ENCODE results near the gene INCENP.
A peak's percentile ranks its signal among the peaks of the same experiment; 100 is the strongest.

Gene INCENP

GRCh38 chr11:62131170-62131464 lies 7.3 kb downstream of the INCENP start:
- DNase-seq (ENCODE audit: low spot score in 2 of 2) (no peak), ATAC-seq (no peak)
- Mint-ChIP-seq H3K9me3 (no peaks in the 10 kb centered on the region), H3K36me3 (peaks cover 72% of the 10 kb centered on the region), H3K27ac (no peak overlapping the region), H3K4me1 (peaks cover 34% of the 10 kb centered on the region), H3K4me3 (no peak overlapping the region)

GRCh38 chr11:62132191-62132590 lies 8.4 kb downstream of the INCENP start:
- no peak for ATAC-seq
- Mint-ChIP-seq H3K9me3 (no peaks in the 10 kb centered on the region), H3K4me1 (peaks cover 34% of the 10 kb centered on the region), H3K27ac (peak overlapping the region; percentile 76), H3K36me3 (peaks cover 75% of the 10 kb centered on the region), H3K4me3 (no peak overlapping the region)
- DNase-seq (ENCODE audit: low spot score in 2 of 2), result no peak

- peak overlapping the region; percentile 76 for H3K27ac Mint-ChIP-seq
These were observed 9.0 kb downstream of the INCENP start for GRCh38 chr11:62132689-62133293.

GRCh38 chr11:62133328-62134065 lies 9.7 kb downstream of the INCENP start:
- Mint-ChIP-seq H3K9me3 (no peaks in the 10 kb centered on the region), H3K27ac (peak overlapping the region; percentile 76), H3K4me1 (peaks cover 28% of the 10 kb centered on the region), H3K4me3 (no peak overlapping the region), H3K36me3 (peaks cover 71% of the 10 kb centered on the region)
- DNase-seq (ENCODE audit: low spot score in 2 of 2), result no peak
- ATAC-seq, result peak; percentile 6

More at GRCh38 chr11:62132689-62133293, 9.0 kb downstream of the INCENP start:
- DNase-seq (ENCODE audit: low spot score in 2 of 2) (no peak), ATAC-seq (no peak)
- Mint-ChIP-seq H3K36me3 (peaks cover 75% of the 10 kb centered on the region), H3K9me3 (no peaks in the 10 kb centered on the region), H3K4me3 (no peak overlapping the region), H3K4me1 (peaks cover 34% of the 10 kb centered on the region)

- DNase-seq (ENCODE audit: low spot score in 2 of 2) (no peak), ATAC-seq (no peak)
- H3K9me3 Mint-ChIP-seq, result no peaks in the 10 kb centered on the region
- peaks cover 7% of the 10 kb centered on the region for H3K4me1 Mint-ChIP-seq
- H3K36me3 Mint-ChIP-seq, result peaks cover 34% of the 10 kb centered on the region
- no peak overlapping the region for H3K4me3 Mint-ChIP-seq
- H3K27ac Mint-ChIP-seq, result peak overlapping the region; percentile 71
These were observed 13.6 kb downstream of the INCENP start for GRCh38 chr11:62137276-62137861.

GRCh38 chr11:62137881-62138629 lies 14.2 kb downstream of the INCENP start:
- Mint-ChIP-seq H3K4me3 (no peak overlapping the region), H3K36me3 (peaks cover 33% of the 10 kb centered on the region), H3K9me3 (no peaks in the 10 kb centered on the region), H3K4me1 (peaks cover under 1% of the 10 kb centered on the region), H3K27ac (no peak overlapping the region)
- DNase-seq (ENCODE audit: low spot score in 2 of 2), result no peak
- ATAC-seq, result no peak

- peaks cover 26% of the 10 kb centered on the region for H3K36me3 Mint-ChIP-seq
- H3K4me3 Mint-ChIP-seq, result no peak overlapping the region
- H3K9me3 Mint-ChIP-seq, result no peaks in the 10 kb centered on the region
- no peaks in the 10 kb centered on the region for H3K4me1 Mint-ChIP-seq
- no peak for ATAC-seq
- DNase-seq (ENCODE audit: low spot score in 2 of 2), result no peak
- no peak overlapping the region for H3K27ac Mint-ChIP-seq
These were observed 15.0 kb downstream of the INCENP start for GRCh38 chr11:62138630-62139425.

- DNase-seq (ENCODE audit: low spot score in 2 of 2), result no peak
- H3K27ac Mint-ChIP-seq, result no peak overlapping the region
- peaks cover 29% of the 10 kb centered on the region for H3K36me3 Mint-ChIP-seq
- no peak overlapping the region for H3K4me3 Mint-ChIP-seq
- no peaks in the 10 kb centered on the region for H3K4me1 Mint-ChIP-seq
- no peak for ATAC-seq
- no peaks in the 10 kb centered on the region for H3K9me3 Mint-ChIP-seq
These were observed 15.9 kb downstream of the INCENP start for GRCh38 chr11:62139526-62140303.

- Mint-ChIP-seq H3K27ac (no peak overlapping the region), H3K9me3 (no peaks in the 10 kb centered on the region), H3K36me3 (peaks cover 32% of the 10 kb centered on the region), H3K4me3 (no peak overlapping the region), H3K4me1 (no peaks in the 10 kb centered on the region)
- ATAC-seq (no peak), DNase-seq (ENCODE audit: low spot score in 2 of 2) (no peak)
These were observed 16.7 kb downstream of the INCENP start for GRCh38 chr11:62140304-62141110.

GRCh38 chr11:62141111-62142042 lies 17.6 kb downstream of the INCENP start:
- no peak overlapping the region for H3K27ac Mint-ChIP-seq
- ATAC-seq, result no peak
- peaks cover 2% of the 10 kb centered on the region for H3K4me1 Mint-ChIP-seq
- no peak overlapping the region for H3K4me3 Mint-ChIP-seq
- peaks cover 28% of the 10 kb centered on the region for H3K36me3 Mint-ChIP-seq
- H3K9me3 Mint-ChIP-seq, result no peaks in the 10 kb centered on the region
- no peak for DNase-seq (ENCODE audit: low spot score in 2 of 2)

GRCh38 chr11:62142043-62142375 lies 18.2 kb downstream of the INCENP start:
- no peak overlapping the region for H3K4me3 Mint-ChIP-seq
- DNase-seq (ENCODE audit: low spot score in 2 of 2), result no peak
- peaks cover 34% of the 10 kb centered on the region for H3K36me3 Mint-ChIP-seq
- no peak overlapping the region for H3K27ac Mint-ChIP-seq
- ATAC-seq, result no peak
- no peaks in the 10 kb centered on the region for H3K9me3 Mint-ChIP-seq
- H3K4me1 Mint-ChIP-seq, result peaks cover 6% of the 10 kb centered on the region

GRCh38 chr11:62142921-62143320 lies 19.1 kb downstream of the INCENP start:
- no peaks in the 10 kb centered on the region for H3K9me3 Mint-ChIP-seq
- no peak overlapping the region for H3K4me3 Mint-ChIP-seq
- peaks cover 6% of the 10 kb centered on the region for H3K4me1 Mint-ChIP-seq
- no peak for ATAC-seq
- no peak for DNase-seq (ENCODE audit: low spot score in 2 of 2)
- H3K36me3 Mint-ChIP-seq, result peaks cover 43% of the 10 kb centered on the region
- no peak overlapping the region for H3K27ac Mint-ChIP-seq

GRCh38 chr11:62143727-62144126 lies 19.9 kb downstream of the INCENP start:
- ATAC-seq (no peak), DNase-seq (ENCODE audit: low spot score in 2 of 2) (no peak)
- Mint-ChIP-seq H3K4me3 (no peak overlapping the region), H3K9me3 (no peaks in the 10 kb centered on the region), H3K36me3 (peaks cover 46% of the 10 kb centered on the region), H3K4me1 (peaks cover 6% of the 10 kb centered on the region), H3K27ac (no peak overlapping the region)
